ENCODE measurements around the gene ZCCHC14.

The ZCCHC14 gene

GRCh38 chr16:87371261-87371866 is 121.5 kb downstream of the ZCCHC14 start:
- Histone ChIP-seq H3K27ac (no peak overlapping the region), H3K4me3 (no peak overlapping the region)
- no peak for DNase-seq (ENCODE audit: low spot score)
- no peak for TF ChIP-seq CTCF (IDR thresholded peaks at IDR 0.05)

DNA sequence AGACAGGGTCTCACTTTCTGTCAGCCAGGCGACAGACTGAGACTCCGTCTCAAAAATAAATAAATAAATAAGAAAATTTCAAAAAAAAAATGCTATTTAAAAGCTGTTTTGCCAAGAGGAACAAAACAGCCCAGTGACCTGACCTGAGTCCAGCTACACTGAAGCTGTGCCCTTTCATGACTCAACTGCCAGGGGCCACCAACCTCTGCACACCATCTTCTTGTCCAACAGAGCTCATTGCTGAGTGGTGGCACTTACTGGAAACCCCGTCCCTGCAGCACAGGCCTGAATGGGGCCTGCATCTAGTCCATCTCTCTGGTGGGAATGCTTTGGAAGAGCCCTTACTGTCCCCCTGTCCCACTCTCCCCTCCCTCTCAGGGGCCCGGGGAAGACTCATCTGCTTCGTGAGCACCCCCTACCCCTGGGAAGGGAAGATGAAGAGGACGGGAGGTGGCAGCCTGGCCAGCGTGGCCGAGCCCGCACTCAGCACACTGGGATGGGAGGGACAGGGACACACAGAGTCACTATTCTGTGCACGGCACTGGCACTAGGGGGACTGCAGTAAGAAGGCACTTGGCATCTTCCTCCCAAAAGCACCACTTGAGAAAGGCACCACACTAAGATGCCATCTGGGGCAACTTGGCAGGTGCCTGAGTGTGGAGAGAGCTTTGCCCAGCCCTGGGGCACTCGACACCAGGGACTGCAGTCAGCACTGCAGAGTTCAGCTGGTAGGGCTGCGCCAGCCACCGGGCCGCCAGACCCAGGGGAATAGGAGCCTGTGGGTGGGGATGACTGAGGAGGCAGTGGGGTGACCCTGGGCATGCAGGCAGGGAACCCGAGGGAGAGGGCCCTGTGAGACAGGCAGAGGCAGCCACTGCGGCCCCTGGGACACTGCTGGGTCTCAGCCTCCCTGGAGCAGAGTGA is 122.8 kb downstream of the ZCCHC14 start:
- Histone ChIP-seq H3K4me3 (no peak overlapping the region), H3K27ac (peak overlapping the region in 1 of 2 donors; percentile 4)
- DNase-seq (ENCODE audit: low spot score): no peak
- TF ChIP-seq CTCF (IDR thresholded peaks at IDR 0.05): no peak

DNA sequence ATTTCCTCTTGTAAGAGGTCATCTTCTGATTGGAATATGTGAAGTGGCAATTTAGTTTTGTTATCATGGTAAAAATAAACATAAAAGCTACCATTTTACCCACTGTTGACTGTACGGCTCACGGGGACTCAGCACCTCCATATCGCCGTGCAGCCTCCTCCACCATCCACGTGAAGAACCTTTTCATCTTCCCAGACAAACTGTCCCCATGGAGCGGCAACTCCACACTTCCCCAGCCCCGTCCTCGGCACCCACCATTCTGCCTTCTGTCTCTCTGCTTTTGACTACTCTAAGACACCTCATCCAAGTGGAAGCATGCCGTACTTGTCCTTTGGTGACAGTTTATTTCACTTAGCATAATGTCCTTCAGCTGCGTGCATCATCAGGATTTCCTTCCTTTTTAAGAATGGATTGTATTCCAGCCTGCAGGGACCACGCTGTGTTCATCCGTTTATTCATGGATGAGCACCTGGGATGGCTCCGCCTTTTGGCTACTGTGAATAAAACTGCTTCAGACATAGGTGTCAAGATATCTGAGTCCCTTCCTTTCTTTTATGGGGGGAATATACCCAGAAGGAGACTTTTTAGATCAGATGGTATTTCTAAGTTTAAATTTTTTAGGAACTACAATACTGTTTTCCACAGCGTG is 123.6 kb downstream of the ZCCHC14 start:
- Histone ChIP-seq H3K4me3 (no peak overlapping the region), H3K27ac (no peak overlapping the region)
- no peak for DNase-seq (ENCODE audit: low spot score)
- no peak for TF ChIP-seq CTCF (IDR thresholded peaks at IDR 0.05)

DNA sequence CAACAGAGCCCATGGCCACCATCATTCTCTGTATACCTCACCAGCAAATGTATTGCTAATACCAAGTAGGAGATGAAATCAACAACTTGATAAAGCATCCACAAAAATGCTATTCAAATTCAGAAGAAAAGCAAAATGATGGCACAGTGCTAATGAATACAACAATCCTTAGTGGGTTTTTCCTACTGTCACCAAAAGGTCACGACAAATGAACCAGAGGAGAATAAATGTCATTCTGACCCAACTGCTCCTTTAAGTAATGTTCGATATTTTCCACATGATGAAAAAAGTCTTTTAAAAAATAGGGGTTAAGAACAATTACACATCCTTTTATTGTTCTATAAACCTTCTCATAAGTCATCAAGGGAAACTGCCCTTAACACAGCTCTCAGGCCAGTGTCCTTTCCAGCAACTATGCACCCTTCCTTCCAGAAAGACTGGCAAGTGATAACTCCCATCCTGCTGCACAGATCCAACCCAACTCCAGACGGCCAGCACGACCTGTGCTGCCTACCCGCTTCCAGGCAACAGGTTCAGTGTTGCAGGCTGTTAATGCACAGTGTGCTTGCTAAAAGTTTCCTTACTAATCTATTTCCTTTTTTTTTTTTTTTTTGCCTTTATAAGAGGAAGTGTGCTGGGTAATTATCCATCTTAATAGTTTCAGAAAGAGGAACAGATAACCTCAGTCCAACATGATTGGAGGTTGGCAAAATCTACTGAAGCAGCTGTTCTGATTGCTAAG is 124.6 kb downstream of the ZCCHC14 start:
- no peak for DNase-seq (ENCODE audit: low spot score)
- Histone ChIP-seq H3K4me3 (no peak overlapping the region), H3K27ac (peak overlapping the region in 1 of 2 donors; percentile 4)
- TF ChIP-seq CTCF (IDR thresholded peaks at IDR 0.05): no peak

DNA sequence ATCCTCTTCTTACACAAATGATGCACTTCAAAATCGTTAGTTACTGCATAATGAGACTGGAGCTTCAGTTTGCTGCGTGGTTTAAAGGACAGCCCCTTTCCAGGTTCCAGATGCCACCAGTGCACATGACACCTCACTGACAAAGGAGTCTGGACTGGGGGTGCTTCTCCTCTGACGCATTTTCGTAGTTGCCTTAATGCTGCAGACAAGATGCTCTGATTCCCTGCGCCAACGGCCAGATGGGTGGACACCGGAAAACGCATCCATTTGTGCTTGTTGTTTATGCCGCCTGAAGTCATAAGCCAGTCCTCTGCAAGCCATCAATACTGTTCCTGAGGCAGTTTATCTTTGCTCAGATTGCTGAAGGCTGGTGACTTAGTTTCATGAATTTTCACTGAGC is 125.3 kb downstream of the ZCCHC14 start:
- TF ChIP-seq CTCF (IDR thresholded peaks at IDR 0.05): no peak
- DNase-seq (ENCODE audit: low spot score): no peak
- Histone ChIP-seq H3K27ac (peak overlapping the region in 1 of 2 donors; percentile 4), H3K4me3 (no peak overlapping the region)

DNA sequence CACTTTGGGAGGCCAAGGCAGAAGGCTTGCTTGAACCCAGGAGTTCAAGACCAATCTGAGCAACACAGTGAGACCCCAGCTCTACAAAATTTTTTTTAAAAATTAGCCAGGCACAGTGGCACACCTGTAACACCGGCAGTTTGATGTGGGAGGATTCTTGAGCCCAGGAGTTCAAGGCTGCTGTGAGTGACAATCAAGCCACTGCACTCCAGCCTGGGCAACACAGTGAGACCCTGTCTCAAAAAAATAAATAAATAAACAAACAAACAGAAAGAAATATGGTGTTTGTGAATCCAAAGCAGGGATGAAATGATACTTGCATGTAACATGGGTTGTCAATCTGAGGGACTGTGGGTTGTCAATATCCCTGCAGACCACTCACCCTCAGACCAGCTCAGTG is 125.9 kb downstream of the ZCCHC14 start:
- TF ChIP-seq CTCF (IDR thresholded peaks at IDR 0.05): no peak
- no peak for DNase-seq (ENCODE audit: low spot score)
- Histone ChIP-seq H3K4me3 (no peak overlapping the region), H3K27ac (no peak overlapping the region)

Data from coronary artery (tissue), 2 donors.